Sigmoid colon (tissue), 7 donors: ENCODE results near the gene EPN2. TPM values are rescaled to one million over a fixed set of nuclear protein-coding genes. Genes with fewer than 3 reads are reported as not detected.
A peak's percentile ranks its signal among the peaks of the same experiment; 100 is the strongest.

Experiments
- DNase-seq: peaks from one replicate; pipeline ENCODE4 v3.0.0-alpha.2; 2019
- H3K27ac ChIP-seq, 4 donors: fragments of 200-600 bp; sonication (generic); one replicate each; pipeline ENCODE4 v1.5.1; 2016 to 2019; ENCODE audit warnings: mild to moderate bottlenecking in 1 of 4
- H3K27me3 ChIP-seq, 3 donors: fragments of 200-600 bp; sonication (generic); one replicate each; pipeline ENCODE4 v1.5.1; 2019; ENCODE audit warnings: mild to moderate bottlenecking in 1 of 3
- H3K36me3 ChIP-seq, 4 donors: fragments of 200-600 bp; sonication (generic); one replicate each; pipeline ENCODE4 v1.5.1; 2016 to 2019
- H3K4me1 ChIP-seq, 4 donors: fragments of 200-600 bp; sonication (generic); one replicate each; pipeline ENCODE4 v1.5.1; 2017 to 2019
- H3K4me3 ChIP-seq, 4 donors: fragments of 200-600 bp; sonication (generic); one replicate each; pipeline ENCODE4 v1.5.1; 2017 to 2019; ENCODE audit warnings: mild to moderate bottlenecking in 2 of 4, moderate library complexity in 1 of 4
- H3K9me3 ChIP-seq, 4 donors: fragments of 200-600 bp in 3 of 4; sonication (generic) in 3 of 4; one replicate each; pipeline versions ENCODE4 v1.5.1 to v1.6.1; 2013 to 2019
- CTCF ChIP-seq, 4 experiments: fragments of 450-650 bp in 3 of 4; fragments of 200-600 bp in 1 of 4; IDR thresholded peaks; one replicate each; pipeline ENCODE4 v1.5.1; 2016 to 2019; ENCODE audit warnings: antibody characterized with exemption in 4 of 4, mild to moderate bottlenecking in 3 of 4, moderate library complexity in 2 of 4
- EP300 ChIP-seq, 4 donors: sonication (generic); formaldehyde crosslinking; IDR thresholded peaks; one replicate each; pipeline ENCODE4 v1.6.1; 2017; ENCODE audit warnings: antibody characterized with exemption in 4 of 4
- POLR2A ChIP-seq, 2 donors: fragments of 450-650 bp; IDR thresholded peaks; one replicate each; pipeline ENCODE4 v1.6.1; 2016; ENCODE audit warnings: antibody characterized with exemption in 2 of 2, mild to moderate bottlenecking in 2 of 2, moderate library complexity in 2 of 2
- POLR2AphosphoS5 ChIP-seq, 4 donors: sonication (generic); formaldehyde crosslinking; IDR thresholded peaks; one replicate each; pipeline ENCODE4 v1.6.1; 2017; ENCODE audit warnings: antibody characterized with exemption in 4 of 4
- WGBS, 2 donors: extraction: QIAGEN DNeasy Blood & Tissue Kit; methylation state at CpG; one replicate each; pipeline ENCODE4 v1.1.7; 2013; 5-methylcytosine and 5-hydroxymethylcytosine counted together
- intact Hi-C: fragments of 100-400 bp; cut with DNase I; formaldehyde crosslinking; loops from one replicate; pipeline ENCODE4 v1.15.1; 2023
- polyA plus RNA-seq, 3 donors: library from polyadenylated mRNA; stranded (reverse); fragments of 200-250 nt; gene quantifications; one replicate each; pipeline ENCODE4 v1.2.3, GENCODE V29; 2013
- total RNA-seq, 4 donors: library from RNA; depleted of rRNA; stranded (reverse); fragments of >200 nt; gene quantifications; one replicate each; pipeline ENCODE4 v1.1.0, GENCODE V29; 2016
- donor health status: healthy with polysubstance abuse.
- donor health status: Bipolar disorder and iron deficiency.
- donor health status: healthy.

EPN2 gene
- total and polyA plus RNA-seq, 7 donors: 12.0 to 55.4 (median 31.7) TPM

GRCh38 chr17:19359151-19359550, 122.0 kb downstream of the EPN2 start:
- no peak overlapping the region for H3K27ac ChIP-seq
- TF ChIP-seq POLR2AphosphoS5 (IDR thresholded peaks at IDR 0.05): no peak
- TF ChIP-seq EP300 (IDR thresholded peaks at IDR 0.05): no peak
- TF ChIP-seq CTCF (IDR thresholded peaks at IDR 0.05): no peak
- no peak for TF ChIP-seq POLR2A (IDR thresholded peaks at IDR 0.05)
- intact Hi-C loops: no loop called here
- 87 to 93% methylated on average over 7 of the region's 7 CpGs for WGBS, 2 donors
- H3K9me3 ChIP-seq: no peaks in the 10 kb centered on the region
- no peaks in the 10 kb centered on the region for H3K27me3 ChIP-seq
- peaks cover 0 to 19% (median 2%) of the 10 kb centered on the region in 4 donors for H3K36me3 ChIP-seq
- peak; percentile 52 for DNase-seq
- no peak overlapping the region for H3K4me3 ChIP-seq
- peaks cover 0 to 18% (median 16%) of the 10 kb centered on the region in 4 donors for H3K4me1 ChIP-seq

GRCh38 chr17:19359856-19360255, 122.7 kb downstream of the EPN2 start:
- Histone ChIP-seq H3K27ac (no peak overlapping the region), H3K4me1 (peaks cover 0 to 20% (median 17%) of the 10 kb centered on the region in 4 donors), H3K27me3 (no peaks in the 10 kb centered on the region), H3K36me3 (peaks cover 0 to 19% (median 2%) of the 10 kb centered on the region in 4 donors), H3K9me3 (no peaks in the 10 kb centered on the region), H3K4me3 (no peak overlapping the region)
- TF ChIP-seq POLR2AphosphoS5 (IDR thresholded peaks at IDR 0.05): no peak
- no peak for TF ChIP-seq CTCF (IDR thresholded peaks at IDR 0.05)
- no peak for TF ChIP-seq EP300 (IDR thresholded peaks at IDR 0.05)
- TF ChIP-seq POLR2A (IDR thresholded peaks at IDR 0.05): no peak
- 93 to 95% methylated on average over 5 of the region's 5 CpGs for WGBS, 2 donors
- DNase-seq: peak; percentile 50
- intact Hi-C loops: loop anchor here (5.0 kb wide), 2 partner anchors 52 to 402 kb away; partner anchors contain the start of gene RNF112

- 93 to 94% methylated on average over 8 of the region's 8 CpGs for WGBS, 2 donors
- Histone ChIP-seq H3K27ac (no peak overlapping the region), H3K4me1 (peaks cover 0 to 20% (median 17%) of the 10 kb centered on the region in 4 donors), H3K36me3 (peaks cover 0 to 19% (median 2%) of the 10 kb centered on the region in 4 donors), H3K27me3 (no peaks in the 10 kb centered on the region), H3K9me3 (no peaks in the 10 kb centered on the region), H3K4me3 (no peak overlapping the region)
- TF ChIP-seq CTCF (IDR thresholded peaks at IDR 0.05) (no peak), POLR2A (IDR thresholded peaks at IDR 0.05) (no peak), EP300 (IDR thresholded peaks at IDR 0.05) (no peak), POLR2AphosphoS5 (IDR thresholded peaks at IDR 0.05) (no peak)
- intact Hi-C loops: loop anchor here (5.0 kb wide), 2 partner anchors 52 to 402 kb away; partner anchors contain the start of gene RNF112
- peak; percentile 55 for DNase-seq
These were observed 123.6 kb downstream of the EPN2 start for GRCh38 chr17:19360772-19361171.

- peaks cover 0 to 19% (median 2%) of the 10 kb centered on the region in 4 donors for H3K36me3 ChIP-seq
- 75 to 82% methylated on average over 6 of the region's 6 CpGs for WGBS, 2 donors
- H3K4me1 ChIP-seq: peaks cover 0 to 20% (median 17%) of the 10 kb centered on the region in 4 donors
- H3K27ac ChIP-seq: peak overlapping the region in 3 of 4 donors; percentile 85 to 91 (median 87)
- H3K4me3 ChIP-seq: no peak overlapping the region
- no peak for TF ChIP-seq CTCF (IDR thresholded peaks at IDR 0.05)
- no peak for TF ChIP-seq POLR2AphosphoS5 (IDR thresholded peaks at IDR 0.05)
- no peak for TF ChIP-seq EP300 (IDR thresholded peaks at IDR 0.05)
- no peak for TF ChIP-seq POLR2A (IDR thresholded peaks at IDR 0.05)
- DNase-seq: peak; percentile 62
- no peaks in the 10 kb centered on the region for H3K9me3 ChIP-seq
- intact Hi-C loops: loop anchor here (5.0 kb wide), 2 partner anchors 51 to 401 kb away; partner anchors contain the start of gene RNF112
- no peaks in the 10 kb centered on the region for H3K27me3 ChIP-seq
These were observed 124.2 kb downstream of the EPN2 start for GRCh38 chr17:19361326-19361725.
